BE2C (cell line): ENCODE data around the gene APOBEC2.

Source experiments
- DNase-seq: peaks from one replicate; pipeline ENCODE4 v3.0.0-alpha.2; 2020
- H3K27me3 ChIP-seq: fragments of 250-450 bp; sonication (Bioruptor Pico); 2 replicates; pipeline ENCODE4 v1.5.1; 2020; ENCODE audit warnings: mild to moderate bottlenecking
- H3K36me3 ChIP-seq: fragments of 250-450 bp; sonication (Bioruptor Pico); 2 replicates; pipeline ENCODE4 v1.5.1; 2020; ENCODE audit warnings: mild to moderate bottlenecking
- H3K4me1 ChIP-seq: fragments of 250-450 bp; sonication (Bioruptor Pico); 2 replicates; pipeline ENCODE4 v1.5.1; 2020
- H3K4me3 ChIP-seq: 2 replicates; pipeline ENCODE4 v1.5.1; 2011; ENCODE audit warnings: low read depth, low read length
- H3K9me3 ChIP-seq: fragments of 250-450 bp; sonication (Bioruptor Pico); 2 replicates; pipeline ENCODE4 v1.5.1; 2020
- TF ChIP-seq, protein P1 (sequence below): IDR thresholded peaks from 2 replicates; pipeline ENCODE4 v1.5.1; 2012; ENCODE audit warnings: mild to moderate bottlenecking, low read depth, low read length

APOBEC2 gene

DNA sequence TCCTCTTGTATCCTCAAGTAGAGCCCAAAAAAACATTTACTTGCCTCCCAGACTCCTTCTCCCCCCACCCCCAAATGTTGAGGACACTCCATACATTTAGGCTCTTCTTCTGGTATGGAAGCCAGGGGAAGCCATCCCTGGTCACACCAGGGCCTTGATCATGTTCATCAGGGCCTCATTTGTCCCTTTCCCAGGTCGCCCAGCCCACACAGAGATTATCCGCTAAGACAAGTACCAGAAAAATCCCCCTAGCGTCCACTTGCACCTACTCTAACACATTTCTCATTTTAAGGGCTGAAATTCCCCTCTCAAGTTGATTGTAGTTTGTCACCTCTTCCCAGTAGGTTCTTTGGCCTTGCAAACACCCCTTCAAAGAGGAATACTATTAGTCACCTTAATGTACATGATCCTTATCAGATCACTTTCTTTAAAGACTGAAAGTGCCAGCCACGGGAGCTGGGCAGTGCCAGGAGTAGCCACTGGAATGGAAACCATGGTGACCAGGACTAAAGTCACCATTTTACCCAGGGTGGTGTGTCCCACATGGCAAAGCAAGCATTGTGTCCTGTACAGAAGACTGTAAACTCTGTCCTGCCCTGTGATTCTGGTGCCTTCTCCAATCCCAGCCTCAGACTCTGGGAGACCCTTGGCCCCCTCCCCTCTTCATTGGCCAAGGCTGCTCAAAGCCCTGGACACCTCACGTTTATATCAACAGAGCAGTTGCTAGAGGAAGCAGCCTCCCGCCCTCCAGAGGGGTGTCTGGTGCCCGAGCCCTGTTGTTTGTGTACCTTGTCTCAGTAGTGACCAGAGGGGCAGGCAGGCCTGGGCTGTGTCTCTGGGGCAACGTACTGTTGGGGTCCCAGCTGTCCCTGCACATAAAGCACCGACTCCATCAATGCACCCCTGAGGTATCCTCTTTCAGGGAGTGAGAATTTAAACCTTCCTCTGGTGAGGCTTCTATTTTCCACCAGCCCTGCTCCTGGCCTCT, 5.0 kb upstream of the APOBEC2 start:
- TF ChIP-seq, protein P1, sequence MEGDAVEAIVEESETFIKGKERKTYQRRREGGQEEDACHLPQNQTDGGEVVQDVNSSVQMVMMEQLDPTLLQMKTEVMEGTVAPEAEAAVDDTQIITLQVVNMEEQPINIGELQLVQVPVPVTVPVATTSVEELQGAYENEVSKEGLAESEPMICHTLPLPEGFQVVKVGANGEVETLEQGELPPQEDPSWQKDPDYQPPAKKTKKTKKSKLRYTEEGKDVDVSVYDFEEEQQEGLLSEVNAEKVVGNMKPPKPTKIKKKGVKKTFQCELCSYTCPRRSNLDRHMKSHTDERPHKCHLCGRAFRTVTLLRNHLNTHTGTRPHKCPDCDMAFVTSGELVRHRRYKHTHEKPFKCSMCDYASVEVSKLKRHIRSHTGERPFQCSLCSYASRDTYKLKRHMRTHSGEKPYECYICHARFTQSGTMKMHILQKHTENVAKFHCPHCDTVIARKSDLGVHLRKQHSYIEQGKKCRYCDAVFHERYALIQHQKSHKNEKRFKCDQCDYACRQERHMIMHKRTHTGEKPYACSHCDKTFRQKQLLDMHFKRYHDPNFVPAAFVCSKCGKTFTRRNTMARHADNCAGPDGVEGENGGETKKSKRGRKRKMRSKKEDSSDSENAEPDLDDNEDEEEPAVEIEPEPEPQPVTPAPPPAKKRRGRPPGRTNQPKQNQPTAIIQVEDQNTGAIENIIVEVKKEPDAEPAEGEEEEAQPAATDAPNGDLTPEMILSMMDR = no peak
- Histone ChIP-seq H3K4me1 (no peaks in the 10 kb centered on the region), H3K36me3 (no peaks in the 10 kb centered on the region), H3K9me3 (no peaks in the 10 kb centered on the region), H3K27me3 (no peaks in the 10 kb centered on the region), H3K4me3 (no peak overlapping the region)
- no peak for DNase-seq

DNA sequence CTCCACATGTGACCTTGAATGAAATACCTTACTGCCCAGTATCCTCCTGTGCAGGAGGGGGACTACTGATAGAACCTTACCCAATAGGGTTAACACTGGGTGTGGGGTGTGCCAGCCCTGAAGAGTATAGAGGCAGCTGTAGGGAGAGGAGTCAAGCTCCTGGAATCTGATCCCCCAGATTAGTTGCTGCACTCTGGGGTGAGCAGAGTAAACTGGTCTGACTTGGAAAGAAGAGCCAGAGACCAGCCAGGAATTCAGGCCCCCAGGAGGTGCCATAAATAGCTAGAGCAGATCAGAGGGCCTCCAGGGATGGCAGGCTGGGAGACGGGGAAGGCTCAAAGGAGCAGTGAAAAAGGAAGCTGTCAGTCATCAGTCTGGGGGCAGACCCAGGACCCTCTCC, 3.5 kb upstream of the APOBEC2 start:
- Histone ChIP-seq H3K9me3 (no peaks in the 10 kb centered on the region), H3K27me3 (no peaks in the 10 kb centered on the region), H3K4me1 (no peaks in the 10 kb centered on the region), H3K4me3 (no peak overlapping the region), H3K36me3 (no peaks in the 10 kb centered on the region)
- TF ChIP-seq, protein P1 = no peak
- DNase-seq = no peak

DNA sequence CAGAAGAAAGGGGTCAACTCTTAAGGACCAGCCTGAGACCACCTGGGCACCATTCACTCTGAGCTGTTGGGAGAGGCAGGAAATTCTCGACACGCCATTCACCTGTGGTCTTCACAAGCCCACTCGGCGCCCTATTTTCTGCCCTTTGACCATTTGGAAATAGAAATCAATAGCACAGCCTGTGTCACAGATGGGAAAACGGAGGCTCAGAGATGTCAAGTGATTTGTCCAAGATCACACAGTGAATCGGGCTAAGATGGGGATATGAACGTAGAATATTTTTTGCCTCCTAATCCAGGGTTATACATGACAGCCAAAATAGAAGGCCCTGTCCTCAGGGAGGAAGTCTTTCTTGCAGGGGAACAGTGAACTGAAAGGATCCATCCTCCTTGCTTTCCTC, 3.0 kb upstream of the APOBEC2 start:
- TF ChIP-seq, protein P1 = no peak
- no peak overlapping the region for H3K4me3 ChIP-seq
- H3K9me3 ChIP-seq = no peaks in the 10 kb centered on the region
- DNase-seq = no peak
- H3K27me3 ChIP-seq = no peaks in the 10 kb centered on the region
- H3K4me1 ChIP-seq = no peaks in the 10 kb centered on the region
- H3K36me3 ChIP-seq = no peaks in the 10 kb centered on the region

DNA sequence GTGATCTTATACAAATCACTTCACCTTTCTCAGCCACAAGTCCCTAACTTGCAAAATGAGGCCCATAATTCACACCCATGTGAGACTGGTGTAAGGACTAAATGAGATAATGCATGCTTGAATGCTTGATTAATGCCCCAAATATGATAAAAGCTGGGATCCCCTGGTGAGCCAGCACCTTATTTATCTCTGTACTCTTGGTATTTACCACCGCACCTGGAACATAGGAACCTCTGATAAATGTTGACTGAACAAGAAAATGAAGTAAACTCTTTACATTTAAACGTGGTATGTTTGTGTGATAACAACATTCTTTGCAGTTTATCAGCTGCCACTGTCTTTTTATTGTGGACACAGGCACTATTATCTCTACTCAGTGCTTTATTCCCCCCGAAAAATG, 2.5 kb upstream of the APOBEC2 start:
- H3K9me3 ChIP-seq = no peaks in the 10 kb centered on the region
- H3K4me3 ChIP-seq = no peak overlapping the region
- H3K4me1 ChIP-seq = no peaks in the 10 kb centered on the region
- no peaks in the 10 kb centered on the region for H3K36me3 ChIP-seq
- H3K27me3 ChIP-seq = no peaks in the 10 kb centered on the region
- TF ChIP-seq, protein P1 = no peak
- no peak for DNase-seq

DNA sequence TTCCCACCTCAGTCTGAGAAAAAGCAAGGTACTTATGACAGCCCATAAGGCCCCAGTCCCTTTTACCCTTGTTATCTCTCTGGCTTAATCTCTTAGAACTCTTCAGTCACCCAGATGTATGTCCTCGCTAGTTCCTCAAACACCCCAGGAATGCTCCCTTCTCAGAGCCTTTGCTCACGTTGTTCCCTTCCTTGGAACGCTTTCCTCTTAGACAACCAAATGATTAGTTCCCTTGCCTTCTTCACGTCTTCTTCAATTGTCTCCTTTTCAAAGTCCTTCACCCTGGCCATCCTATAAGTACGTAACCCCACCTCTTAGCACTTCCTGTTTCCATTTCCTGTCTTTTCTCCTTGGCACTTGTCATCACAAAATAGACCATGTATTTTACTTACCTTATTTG, 1.1 kb upstream of the APOBEC2 start:
- Histone ChIP-seq H3K9me3 (no peaks in the 10 kb centered on the region), H3K4me1 (no peaks in the 10 kb centered on the region), H3K27me3 (no peaks in the 10 kb centered on the region), H3K4me3 (no peak overlapping the region), H3K36me3 (no peaks in the 10 kb centered on the region)
- TF ChIP-seq, protein P1 = no peak
- no peak for DNase-seq

DNA sequence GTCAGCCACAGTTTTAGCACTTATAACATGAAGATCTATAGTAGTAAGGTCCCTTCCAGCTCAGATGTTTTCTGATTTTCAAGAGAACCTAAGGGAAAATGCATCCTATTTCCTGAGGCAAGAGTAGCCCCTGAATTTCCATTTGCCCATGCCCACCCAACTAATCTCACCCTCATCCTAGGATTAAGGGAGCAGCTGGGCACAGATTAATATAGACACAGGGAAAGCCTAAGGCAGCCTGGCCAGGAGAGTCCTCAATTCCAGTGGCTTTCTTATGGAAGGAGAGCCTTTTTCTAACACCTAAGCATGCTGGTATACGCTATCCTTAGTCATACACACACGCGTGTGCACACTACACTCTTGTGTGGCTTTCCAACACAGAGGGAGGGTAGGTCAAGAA, 1.5 kb downstream of the APOBEC2 start:
- no peaks in the 10 kb centered on the region for H3K27me3 ChIP-seq
- no peaks in the 10 kb centered on the region for H3K4me1 ChIP-seq
- DNase-seq = no peak
- H3K36me3 ChIP-seq = no peaks in the 10 kb centered on the region
- no peak overlapping the region for H3K4me3 ChIP-seq
- TF ChIP-seq, protein P1 = no peak
- no peaks in the 10 kb centered on the region for H3K9me3 ChIP-seq
